IMR-90 (cell line): Measurements from ENCODE around the gene TMEM176B.

Source experiments
- MAFK ChIP-seq: IDR thresholded peaks from 2 replicates; pipeline ENCODE4 v1.6.1; 2012; ENCODE audit warnings: low read depth, low read length, improper control_type of control experiment
- MAZ ChIP-seq: IDR thresholded peaks from 2 replicates; pipeline ENCODE4 v1.6.1; 2012; ENCODE audit warnings: low read depth, mild to moderate bottlenecking, low read length, improper control_type of control experiment, moderate library complexity, borderline replicate concordance
- MXI1 ChIP-seq: IDR thresholded peaks from 2 replicates; pipeline ENCODE4 v1.6.1; 2012; ENCODE audit warnings: low read depth, mild to moderate bottlenecking, low read length, moderate library complexity, borderline replicate concordance
- RCOR1 ChIP-seq: IDR thresholded peaks from 2 replicates; pipeline ENCODE4 v1.6.1; 2012; ENCODE audit warnings: mild to moderate bottlenecking, low read length, improper control_type of control experiment; ENCODE audit not compliant: insufficient replicate concordance
- TF ChIP-seq, protein P1 (sequence below): conservative IDR thresholded peaks from 2 replicates; pipeline ENCODE4 v1.5.1; 2012; ENCODE audit warnings: mild to moderate bottlenecking, low read depth, low read length, improper control_type of control experiment

DNA sequence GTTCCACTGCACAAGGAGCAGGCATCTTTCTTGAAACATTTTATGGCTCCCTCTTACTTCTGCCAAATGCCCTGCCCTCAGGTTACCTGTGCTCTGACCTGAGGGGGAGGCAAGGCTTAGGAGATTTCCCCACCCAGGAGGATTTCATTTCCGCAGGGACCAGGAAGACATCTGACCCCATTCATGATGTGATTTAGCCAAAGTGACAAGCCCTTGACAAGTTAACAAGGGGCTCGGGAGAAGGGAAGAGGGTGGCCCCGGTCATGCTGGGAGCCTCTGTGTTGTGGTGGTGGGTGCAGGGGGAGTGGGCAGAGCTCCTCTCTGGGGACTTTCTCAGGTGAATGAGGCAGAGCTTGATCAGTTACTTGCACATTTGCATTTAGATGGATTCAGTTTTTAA is 44.0 kb downstream of the TMEM176B start:
- TF ChIP-seq, protein P1, sequence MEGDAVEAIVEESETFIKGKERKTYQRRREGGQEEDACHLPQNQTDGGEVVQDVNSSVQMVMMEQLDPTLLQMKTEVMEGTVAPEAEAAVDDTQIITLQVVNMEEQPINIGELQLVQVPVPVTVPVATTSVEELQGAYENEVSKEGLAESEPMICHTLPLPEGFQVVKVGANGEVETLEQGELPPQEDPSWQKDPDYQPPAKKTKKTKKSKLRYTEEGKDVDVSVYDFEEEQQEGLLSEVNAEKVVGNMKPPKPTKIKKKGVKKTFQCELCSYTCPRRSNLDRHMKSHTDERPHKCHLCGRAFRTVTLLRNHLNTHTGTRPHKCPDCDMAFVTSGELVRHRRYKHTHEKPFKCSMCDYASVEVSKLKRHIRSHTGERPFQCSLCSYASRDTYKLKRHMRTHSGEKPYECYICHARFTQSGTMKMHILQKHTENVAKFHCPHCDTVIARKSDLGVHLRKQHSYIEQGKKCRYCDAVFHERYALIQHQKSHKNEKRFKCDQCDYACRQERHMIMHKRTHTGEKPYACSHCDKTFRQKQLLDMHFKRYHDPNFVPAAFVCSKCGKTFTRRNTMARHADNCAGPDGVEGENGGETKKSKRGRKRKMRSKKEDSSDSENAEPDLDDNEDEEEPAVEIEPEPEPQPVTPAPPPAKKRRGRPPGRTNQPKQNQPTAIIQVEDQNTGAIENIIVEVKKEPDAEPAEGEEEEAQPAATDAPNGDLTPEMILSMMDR: no peak
- no peak for TF ChIP-seq MAFK
- TF ChIP-seq MAZ: no peak
- no peak for TF ChIP-seq RCOR1
- no peak for TF ChIP-seq MXI1
